NB4 (cell line): Measurements from ENCODE around the gene ARFGEF3.

Experiments
- MYC ChIP-seq: IDR thresholded peaks from 2 replicates; pipeline ENCODE4 v1.6.1; 2011; ENCODE audit warnings: low read depth, low read length
- POLR2A ChIP-seq: IDR thresholded peaks from 2 replicates; pipeline ENCODE4 v1.6.1; 2011; ENCODE audit warnings: mild to moderate bottlenecking; ENCODE audit not compliant: insufficient read length; ENCODE audit errors: extremely low read depth
- TF ChIP-seq, protein P1 (sequence below): IDR thresholded peaks from one replicate; pipeline ENCODE4 v1.5.1; 2012; ENCODE audit warnings: low read depth, low read length
- TF ChIP-seq, protein P2 (sequence below): IDR thresholded peaks from 2 replicates; pipeline ENCODE4 v1.6.1; 2011; ENCODE audit warnings: low read depth, low read length

- TF ChIP-seq, protein P1, sequence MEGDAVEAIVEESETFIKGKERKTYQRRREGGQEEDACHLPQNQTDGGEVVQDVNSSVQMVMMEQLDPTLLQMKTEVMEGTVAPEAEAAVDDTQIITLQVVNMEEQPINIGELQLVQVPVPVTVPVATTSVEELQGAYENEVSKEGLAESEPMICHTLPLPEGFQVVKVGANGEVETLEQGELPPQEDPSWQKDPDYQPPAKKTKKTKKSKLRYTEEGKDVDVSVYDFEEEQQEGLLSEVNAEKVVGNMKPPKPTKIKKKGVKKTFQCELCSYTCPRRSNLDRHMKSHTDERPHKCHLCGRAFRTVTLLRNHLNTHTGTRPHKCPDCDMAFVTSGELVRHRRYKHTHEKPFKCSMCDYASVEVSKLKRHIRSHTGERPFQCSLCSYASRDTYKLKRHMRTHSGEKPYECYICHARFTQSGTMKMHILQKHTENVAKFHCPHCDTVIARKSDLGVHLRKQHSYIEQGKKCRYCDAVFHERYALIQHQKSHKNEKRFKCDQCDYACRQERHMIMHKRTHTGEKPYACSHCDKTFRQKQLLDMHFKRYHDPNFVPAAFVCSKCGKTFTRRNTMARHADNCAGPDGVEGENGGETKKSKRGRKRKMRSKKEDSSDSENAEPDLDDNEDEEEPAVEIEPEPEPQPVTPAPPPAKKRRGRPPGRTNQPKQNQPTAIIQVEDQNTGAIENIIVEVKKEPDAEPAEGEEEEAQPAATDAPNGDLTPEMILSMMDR: no peak
- TF ChIP-seq POLR2A: no peak
- TF ChIP-seq MYC: no peak
- TF ChIP-seq, protein P2, sequence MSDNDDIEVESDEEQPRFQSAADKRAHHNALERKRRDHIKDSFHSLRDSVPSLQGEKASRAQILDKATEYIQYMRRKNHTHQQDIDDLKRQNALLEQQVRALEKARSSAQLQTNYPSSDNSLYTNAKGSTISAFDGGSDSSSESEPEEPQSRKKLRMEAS: no peak
These were observed 32.5 kb downstream of the ARFGEF3 start for GRCh38 chr6:138194287-138194686.
